GM23338 (cell line): ENCODE measurements around the gene MRGPRE. TPM values are rescaled to one million over a fixed set of nuclear protein-coding genes. Genes with fewer than 3 reads are reported as not detected.

Experiments used
- ATAC-seq: fragments of 200-7000 bp; cut with Tn5 transposase; 3 replicates; pipeline ENCODE4 v1.9.1; 2020
- DNase-seq: peaks from one replicate; pipeline ENCODE4 v3.0.0-alpha.2; 2015; ENCODE audit warnings: low spot score
- H2AFZ ChIP-seq: fragments of 200-600 bp; sonication (generic); 2 replicates; pipeline ENCODE4 v1.8.0; 2016; ENCODE audit warnings: antibody characterized with exemption, mild to moderate bottlenecking, moderate library complexity
- H3F3A ChIP-seq: fragments of 200-600 bp; sonication (generic); replicated peaks from 2 replicates; pipeline ENCODE4 v1.8.0; 2017; ENCODE audit warnings: antibody characterized with exemption, mixed run types, low read depth
- H3K27ac ChIP-seq: fragments of 200-600 bp; sonication (generic); 2 replicates; pipeline ENCODE4 v1.6.1; 2016; ENCODE audit warnings: low read depth
- H3K27me3 ChIP-seq: fragments of 200-600 bp; sonication (generic); 2 replicates; pipeline ENCODE4 v1.8.0; 2016; ENCODE audit warnings: mild to moderate bottlenecking, mixed run types, moderate library complexity; ENCODE audit not compliant: insufficient read depth
- H3K36me3 ChIP-seq: fragments of 200-600 bp; sonication (generic); 2 replicates; pipeline ENCODE4 v1.8.0; 2016; ENCODE audit warnings: mild to moderate bottlenecking; ENCODE audit not compliant: insufficient read depth
- H3K4me1 ChIP-seq: fragments of 200-600 bp; sonication (generic); 2 replicates; pipeline ENCODE4 v1.8.0; 2016; ENCODE audit warnings: mild to moderate bottlenecking, moderate library complexity; ENCODE audit not compliant: insufficient read depth
- H3K4me2 ChIP-seq: fragments of 200-600 bp; sonication (generic); 2 replicates; pipeline ENCODE4 v1.7.1; 2017; ENCODE audit warnings: mixed run types
- H3K4me3 ChIP-seq: fragments of 200-600 bp; sonication (generic); 2 replicates; pipeline ENCODE4 v1.6.1; 2016; ENCODE audit warnings: mixed run types
- H3K79me2 ChIP-seq: fragments of 200-600 bp; sonication (generic); replicated peaks from 2 replicates; pipeline ENCODE4 v1.8.0; 2017; ENCODE audit warnings: mild to moderate bottlenecking; ENCODE audit not compliant: insufficient read depth
- H3K9me2 ChIP-seq: fragments of 200-600 bp; sonication (generic); 2 replicates; pipeline ENCODE4 v1.8.0; 2017; ENCODE audit not compliant: insufficient read depth
- H4K20me1 ChIP-seq: fragments of 200-600 bp; sonication (generic); replicated peaks from 2 replicates; pipeline ENCODE4 v1.8.0; 2017; ENCODE audit warnings: mild to moderate bottlenecking; ENCODE audit not compliant: insufficient read depth
- H3K27ac Mint-ChIP-seq: 2 replicates; pipeline ENCODE4 v1.8.0; 2020; ENCODE audit warnings: inconsistent platforms, mild to moderate bottlenecking, moderate library complexity, mixed read lengths
- H3K27me3 Mint-ChIP-seq: 3 replicates; pipeline ENCODE4 v1.8.0; 2022; ENCODE audit warnings: low read depth, mild to moderate bottlenecking, moderate library complexity, mixed read lengths, inconsistent platforms; ENCODE audit not compliant: insufficient read depth, poor library complexity
- H3K36me3 Mint-ChIP-seq: 3 replicates; pipeline ENCODE4 v1.8.0; 2021; ENCODE audit warnings: low read depth, mild to moderate bottlenecking, inconsistent platforms, moderate library complexity, mixed read lengths
- H3K4me1 Mint-ChIP-seq: 3 replicates; pipeline ENCODE4 v1.8.0; 2020; ENCODE audit warnings: mild to moderate bottlenecking, inconsistent platforms, mixed read lengths
- H3K4me3 Mint-ChIP-seq: 3 replicates; pipeline ENCODE4 v1.8.0; 2021; ENCODE audit warnings: moderate library complexity, mild to moderate bottlenecking, inconsistent platforms, mixed read lengths
- H3K9me3 Mint-ChIP-seq: 3 replicates; pipeline ENCODE4 v1.8.0; 2020; ENCODE audit warnings: moderate library complexity, mild to moderate bottlenecking, inconsistent platforms, mixed read lengths
- CREB1 ChIP-seq: fragments of 250-450 bp; sonication (Bioruptor Pico); IDR thresholded peaks from 2 replicates; pipeline ENCODE4 v1.5.0; 2020; ENCODE audit warnings: low read depth, mild to moderate bottlenecking, moderate library complexity
- EZH2 ChIP-seq: fragments of 200-600 bp; sonication (generic); IDR thresholded peaks from one replicate; pipeline ENCODE4 v1.8.0; 2017; ENCODE audit warnings: antibody characterized with exemption, mild to moderate bottlenecking, low read depth; ENCODE audit not compliant: unreplicated experiment
- EZH2phosphoT487 ChIP-seq: fragments of 200-600 bp; sonication (generic); IDR thresholded peaks from one replicate; pipeline ENCODE4 v1.8.1; 2018; ENCODE audit warnings: antibody characterized with exemption; ENCODE audit not compliant: unreplicated experiment
- JUNB ChIP-seq: IDR thresholded peaks from one replicate; pipeline ENCODE4 v1.6.1; 2016; ENCODE audit warnings: antibody characterized with exemption; ENCODE audit not compliant: unreplicated experiment
- POLR2AphosphoS5 ChIP-seq: IDR thresholded peaks from 2 replicates; pipeline ENCODE4 v1.6.1; 2016; ENCODE audit warnings: antibody characterized with exemption, low read depth
- REST ChIP-seq: IDR thresholded peaks from one replicate; pipeline ENCODE4 v1.6.1; 2018; ENCODE audit warnings: antibody characterized with exemption; ENCODE audit not compliant: unreplicated experiment
- ZNF331 ChIP-seq: fragments of 250-450 bp; sonication (Bioruptor Pico); IDR thresholded peaks from 2 replicates; pipeline ENCODE4 v1.5.0; 2020; ENCODE audit warnings: low read depth, mild to moderate bottlenecking, moderate library complexity
- polyA plus RNA-seq: library from polyadenylated mRNA; unstranded; fragments of >200 nt; fragmentation: Nextera tagmentation; extraction: Ambion mirVana; gene quantifications from 2 replicates; pipeline ENCODE4 v1.2.1, GENCODE V29; 2016
- total RNA-seq: library from RNA; depleted of rRNA; stranded (reverse); fragments of >200 nt; shearing (Covaris generic); gene quantifications from 2 replicates; pipeline ENCODE4 v1.2.3, GENCODE V29; 2014
- TF ChIP-seq, protein P1 (sequence below): fragments of 250-450 bp; sonication (Bioruptor Pico); IDR thresholded peaks from 2 replicates; pipeline ENCODE4 v1.5.0; 2020; ENCODE audit warnings: mild to moderate bottlenecking, moderate library complexity
- TF ChIP-seq, protein P2 (sequence below), 2 experiments: fragments of 200-600 bp in 1 of 2; sonication (generic) in 1 of 2; conservative IDR thresholded peaks; 2 replicates each; pipeline versions ENCODE4 v1.5.1 to v1.6.1; 2016 to 2017; ENCODE audit warnings: antibody characterized with exemption in 2 of 2, low read depth in 2 of 2, mild to moderate bottlenecking in 2 of 2, moderate library complexity in 1 of 2

The MRGPRE gene
- total and polyA plus RNA-seq, 2 experiments from 2014 or later, result not detected

DNA sequence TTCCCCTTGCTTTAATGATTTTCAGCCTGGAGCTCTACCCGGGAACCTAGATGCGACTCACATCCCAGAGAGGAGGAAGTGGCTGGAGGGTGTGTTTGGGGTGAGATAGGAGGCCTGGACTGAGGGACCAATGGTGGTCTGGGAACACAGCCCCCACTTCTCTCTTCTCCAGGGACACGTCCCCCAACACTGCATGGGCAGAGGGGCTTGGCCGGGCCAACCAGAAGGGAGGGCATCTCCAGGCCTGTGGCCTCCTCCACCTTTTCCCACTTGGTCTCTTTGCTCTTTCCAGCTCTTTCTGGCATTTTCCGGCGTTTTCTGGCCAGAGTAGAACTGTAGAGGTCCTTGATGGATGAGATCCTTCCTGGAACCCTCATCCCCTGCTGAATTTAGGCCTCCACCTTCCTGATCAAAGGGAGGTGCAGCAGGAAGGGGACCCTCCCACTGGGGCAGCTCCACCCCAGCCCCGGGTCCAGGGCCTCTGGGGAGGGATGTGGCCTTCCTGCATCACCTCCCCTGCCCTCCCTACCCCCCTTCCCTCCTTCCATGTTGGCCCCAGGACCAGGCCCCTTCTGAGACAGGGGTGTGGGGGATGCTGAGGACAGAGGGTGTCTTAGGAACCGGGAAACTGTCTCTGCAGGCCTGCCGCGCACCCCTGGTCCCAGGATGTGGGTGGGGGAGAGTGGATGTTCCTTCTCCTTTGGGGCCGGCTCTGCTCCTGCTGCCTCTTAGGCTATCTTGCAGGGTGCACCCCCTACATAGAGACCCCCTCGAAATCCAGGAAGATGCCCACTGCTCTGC is 38.0 kb downstream of the MRGPRE start (continued):
- TF ChIP-seq, protein P1, sequence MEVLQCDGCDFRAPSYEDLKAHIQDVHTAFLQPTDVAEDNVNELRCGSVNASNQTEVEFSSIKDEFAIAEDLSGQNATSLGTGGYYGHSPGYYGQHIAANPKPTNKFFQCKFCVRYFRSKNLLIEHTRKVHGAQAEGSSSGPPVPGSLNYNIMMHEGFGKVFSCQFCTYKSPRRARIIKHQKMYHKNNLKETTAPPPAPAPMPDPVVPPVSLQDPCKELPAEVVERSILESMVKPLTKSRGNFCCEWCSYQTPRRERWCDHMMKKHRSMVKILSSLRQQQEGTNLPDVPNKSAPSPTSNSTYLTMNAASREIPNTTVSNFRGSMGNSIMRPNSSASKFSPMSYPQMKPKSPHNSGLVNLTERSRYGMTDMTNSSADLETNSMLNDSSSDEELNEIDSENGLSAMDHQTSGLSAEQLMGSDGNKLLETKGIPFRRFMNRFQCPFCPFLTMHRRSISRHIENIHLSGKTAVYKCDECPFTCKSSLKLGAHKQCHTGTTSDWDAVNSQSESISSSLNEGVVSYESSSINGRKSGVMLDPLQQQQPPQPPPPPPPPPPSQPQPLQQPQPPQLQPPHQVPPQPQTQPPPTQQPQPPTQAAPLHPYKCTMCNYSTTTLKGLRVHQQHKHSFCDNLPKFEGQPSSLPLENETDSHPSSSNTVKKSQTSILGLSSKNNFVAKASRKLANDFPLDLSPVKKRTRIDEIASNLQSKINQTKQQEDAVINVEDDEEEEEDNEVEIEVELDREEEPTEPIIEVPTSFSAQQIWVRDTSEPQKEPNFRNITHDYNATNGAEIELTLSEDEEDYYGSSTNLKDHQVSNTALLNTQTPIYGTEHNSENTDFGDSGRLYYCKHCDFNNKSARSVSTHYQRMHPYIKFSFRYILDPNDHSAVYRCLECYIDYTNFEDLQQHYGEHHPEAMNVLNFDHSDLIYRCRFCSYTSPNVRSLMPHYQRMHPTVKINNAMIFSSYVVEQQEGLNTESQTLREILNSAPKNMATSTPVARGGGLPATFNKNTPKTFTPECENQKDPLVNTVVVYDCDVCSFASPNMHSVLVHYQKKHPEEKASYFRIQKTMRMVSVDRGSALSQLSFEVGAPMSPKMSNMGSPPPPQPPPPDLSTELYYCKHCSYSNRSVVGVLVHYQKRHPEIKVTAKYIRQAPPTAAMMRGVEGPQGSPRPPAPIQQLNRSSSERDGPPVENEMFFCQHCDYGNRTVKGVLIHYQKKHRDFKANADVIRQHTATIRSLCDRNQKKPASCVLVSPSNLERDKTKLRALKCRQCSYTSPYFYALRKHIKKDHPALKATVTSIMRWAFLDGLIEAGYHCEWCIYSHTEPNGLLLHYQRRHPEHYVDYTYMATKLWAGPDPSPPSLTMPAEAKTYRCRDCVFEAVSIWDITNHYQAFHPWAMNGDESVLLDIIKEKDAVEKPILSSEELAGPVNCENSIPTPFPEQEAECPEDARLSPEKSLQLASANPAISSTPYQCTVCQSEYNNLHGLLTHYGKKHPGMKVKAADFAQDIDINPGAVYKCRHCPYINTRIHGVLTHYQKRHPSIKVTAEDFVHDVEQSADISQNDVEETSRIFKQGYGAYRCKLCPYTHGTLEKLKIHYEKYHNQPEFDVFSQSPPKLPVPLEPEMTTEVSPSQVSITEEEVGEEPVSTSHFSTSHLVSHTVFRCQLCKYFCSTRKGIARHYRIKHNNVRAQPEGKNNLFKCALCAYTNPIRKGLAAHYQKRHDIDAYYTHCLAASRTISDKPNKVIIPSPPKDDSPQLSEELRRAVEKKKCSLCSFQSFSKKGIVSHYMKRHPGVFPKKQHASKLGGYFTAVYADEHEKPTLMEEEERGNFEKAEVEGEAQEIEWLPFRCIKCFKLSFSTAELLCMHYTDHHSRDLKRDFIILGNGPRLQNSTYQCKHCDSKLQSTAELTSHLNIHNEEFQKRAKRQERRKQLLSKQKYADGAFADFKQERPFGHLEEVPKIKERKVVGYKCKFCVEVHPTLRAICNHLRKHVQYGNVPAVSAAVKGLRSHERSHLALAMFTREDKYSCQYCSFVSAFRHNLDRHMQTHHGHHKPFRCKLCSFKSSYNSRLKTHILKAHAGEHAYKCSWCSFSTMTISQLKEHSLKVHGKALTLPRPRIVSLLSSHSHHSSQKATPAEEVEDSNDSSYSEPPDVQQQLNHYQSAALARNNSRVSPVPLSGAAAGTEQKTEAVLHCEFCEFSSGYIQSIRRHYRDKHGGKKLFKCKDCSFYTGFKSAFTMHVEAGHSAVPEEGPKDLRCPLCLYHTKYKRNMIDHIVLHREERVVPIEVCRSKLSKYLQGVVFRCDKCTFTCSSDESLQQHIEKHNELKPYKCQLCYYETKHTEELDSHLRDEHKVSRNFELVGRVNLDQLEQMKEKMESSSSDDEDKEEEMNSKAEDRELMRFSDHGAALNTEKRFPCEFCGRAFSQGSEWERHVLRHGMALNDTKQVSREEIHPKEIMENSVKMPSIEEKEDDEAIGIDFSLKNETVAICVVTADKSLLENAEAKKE, result no peak

DNA sequence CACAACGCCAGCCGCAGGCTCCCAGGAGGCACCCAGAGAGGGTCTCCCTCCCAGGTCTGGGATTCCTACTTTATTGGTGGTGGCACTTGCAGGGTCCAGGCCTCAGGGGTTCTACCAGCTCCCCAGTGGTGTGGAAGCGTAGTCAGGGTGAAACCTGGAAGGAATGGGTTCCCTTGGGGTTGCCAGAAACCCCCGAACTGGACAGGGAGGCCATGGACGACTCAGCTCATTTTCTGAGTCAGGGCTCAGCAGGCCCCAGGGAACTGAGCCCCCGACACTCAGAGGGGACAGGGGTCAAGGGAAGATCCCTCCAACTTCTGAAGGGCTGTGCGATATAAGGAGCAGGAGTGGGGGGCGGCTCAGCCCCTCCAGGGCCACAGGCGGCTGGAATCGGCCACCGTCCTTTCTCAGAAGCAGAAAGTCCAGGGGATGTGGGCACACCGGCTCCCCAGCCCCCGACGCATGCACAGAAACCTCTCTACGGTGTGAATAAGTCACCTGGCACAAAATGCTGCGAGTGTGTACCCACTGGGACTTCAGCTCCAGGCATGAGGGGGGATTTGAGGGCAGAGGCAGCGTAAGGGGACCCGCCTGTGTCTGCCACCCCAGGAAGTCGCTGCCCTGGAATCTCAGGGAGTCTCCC is 38.7 kb downstream of the MRGPRE start:
- H3K36me3 ChIP-seq, result no peaks in the 10 kb centered on the region
- Mint-ChIP-seq H3K9me3 (0 out of 3 replicates have a peak, but pooled peaks cover 3% of the 10 kb centered on the region), H3K27me3 (peaks cover 21% of the 10 kb centered on the region), H3K36me3 (no peaks in the 10 kb centered on the region; the same call in 1 of the 3 replicates), H3K4me1 (peaks cover 34% of the 10 kb centered on the region), H3K4me3 (no peak overlapping the region), H3K27ac (no peak overlapping the region)
- H3K4me1 ChIP-seq, result peaks cover 13% of the 10 kb centered on the region
- H2AFZ ChIP-seq, result no peak overlapping the region
- DNase-seq (no peak), ATAC-seq (no peak)
- no peaks in the 10 kb centered on the region for H4K20me1 ChIP-seq
- H3K27me3 ChIP-seq, result no peaks in the 10 kb centered on the region
- no peaks in the 10 kb centered on the region for H3K79me2 ChIP-seq
- H3K27ac ChIP-seq, result no peak overlapping the region
- no peak overlapping the region for H3K4me2 ChIP-seq
- H3K9me2 ChIP-seq, result 0 out of 2 replicates have a peak, but pooled peaks cover 3% of the 10 kb centered on the region
- no peak overlapping the region for H3K4me3 ChIP-seq
- H3F3A ChIP-seq, result 0 out of 2 replicates have a peak, but pooled peaks cover 4% of the 10 kb centered on the region
- TF ChIP-seq EZH2phosphoT487 (no peak), ZNF331 (CRISPR knock-in tag) (no peak), REST (no peak), CREB1 (CRISPR knock-in tag) (no peak), JUNB (no peak), POLR2AphosphoS5 (no peak), EZH2 (no peak)
- TF ChIP-seq, protein P2, sequence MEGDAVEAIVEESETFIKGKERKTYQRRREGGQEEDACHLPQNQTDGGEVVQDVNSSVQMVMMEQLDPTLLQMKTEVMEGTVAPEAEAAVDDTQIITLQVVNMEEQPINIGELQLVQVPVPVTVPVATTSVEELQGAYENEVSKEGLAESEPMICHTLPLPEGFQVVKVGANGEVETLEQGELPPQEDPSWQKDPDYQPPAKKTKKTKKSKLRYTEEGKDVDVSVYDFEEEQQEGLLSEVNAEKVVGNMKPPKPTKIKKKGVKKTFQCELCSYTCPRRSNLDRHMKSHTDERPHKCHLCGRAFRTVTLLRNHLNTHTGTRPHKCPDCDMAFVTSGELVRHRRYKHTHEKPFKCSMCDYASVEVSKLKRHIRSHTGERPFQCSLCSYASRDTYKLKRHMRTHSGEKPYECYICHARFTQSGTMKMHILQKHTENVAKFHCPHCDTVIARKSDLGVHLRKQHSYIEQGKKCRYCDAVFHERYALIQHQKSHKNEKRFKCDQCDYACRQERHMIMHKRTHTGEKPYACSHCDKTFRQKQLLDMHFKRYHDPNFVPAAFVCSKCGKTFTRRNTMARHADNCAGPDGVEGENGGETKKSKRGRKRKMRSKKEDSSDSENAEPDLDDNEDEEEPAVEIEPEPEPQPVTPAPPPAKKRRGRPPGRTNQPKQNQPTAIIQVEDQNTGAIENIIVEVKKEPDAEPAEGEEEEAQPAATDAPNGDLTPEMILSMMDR (conservative IDR thresholded peaks at IDR 0.05; ENCODE audit: low read depth in 2 of 2), result no peak
